ENCODE measurements around the gene POU6F2. TPM values are rescaled to one million over a fixed set of nuclear protein-coding genes. Genes with fewer than 3 reads are reported as not detected.

POU6F2 gene
- total and polyA plus RNA-seq, 7 donors, result 0.01 TPM; not detected in 6

GRCh38 chr7:39468808-39469374 is 491.2 kb downstream of the POU6F2 start:
- no peaks in the 10 kb centered on the region for H3K4me1 ChIP-seq
- no peak overlapping the region for H3K4me3 ChIP-seq
- H3K27ac ChIP-seq, result no peak overlapping the region
- 34 to 43% (median 39%) methylated on average over 7 of the region's 7 CpGs for WGBS, 3 donors
- DNase-seq (no peak), ATAC-seq (no peak)
- H3K27me3 ChIP-seq (ENCODE audit: insufficient read depth in 3 of 3, low read length in 2 of 3), result peaks cover 0 to 3% (median 3%) of the 10 kb centered on the region in 3 donors
- intact Hi-C loops (cut with DNase I), result loop anchor here (5.0 to 10.0 kb wide), 2 partner anchors 534 to 672 kb away; no protein-coding TSS in a partner anchor
- H3K9me3 ChIP-seq, result no peaks in the 10 kb centered on the region
- TF ChIP-seq, protein P1, sequence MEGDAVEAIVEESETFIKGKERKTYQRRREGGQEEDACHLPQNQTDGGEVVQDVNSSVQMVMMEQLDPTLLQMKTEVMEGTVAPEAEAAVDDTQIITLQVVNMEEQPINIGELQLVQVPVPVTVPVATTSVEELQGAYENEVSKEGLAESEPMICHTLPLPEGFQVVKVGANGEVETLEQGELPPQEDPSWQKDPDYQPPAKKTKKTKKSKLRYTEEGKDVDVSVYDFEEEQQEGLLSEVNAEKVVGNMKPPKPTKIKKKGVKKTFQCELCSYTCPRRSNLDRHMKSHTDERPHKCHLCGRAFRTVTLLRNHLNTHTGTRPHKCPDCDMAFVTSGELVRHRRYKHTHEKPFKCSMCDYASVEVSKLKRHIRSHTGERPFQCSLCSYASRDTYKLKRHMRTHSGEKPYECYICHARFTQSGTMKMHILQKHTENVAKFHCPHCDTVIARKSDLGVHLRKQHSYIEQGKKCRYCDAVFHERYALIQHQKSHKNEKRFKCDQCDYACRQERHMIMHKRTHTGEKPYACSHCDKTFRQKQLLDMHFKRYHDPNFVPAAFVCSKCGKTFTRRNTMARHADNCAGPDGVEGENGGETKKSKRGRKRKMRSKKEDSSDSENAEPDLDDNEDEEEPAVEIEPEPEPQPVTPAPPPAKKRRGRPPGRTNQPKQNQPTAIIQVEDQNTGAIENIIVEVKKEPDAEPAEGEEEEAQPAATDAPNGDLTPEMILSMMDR (IDR thresholded peaks at IDR 0.05), result no peak
- no peaks in the 10 kb centered on the region for H3K36me3 ChIP-seq (ENCODE audit: insufficient read depth in 1 of 2, low read depth in 1 of 2)

GRCh38 chr7:39480901-39481300 is 503.2 kb downstream of the POU6F2 start:
- intact Hi-C loops (cut with DNase I), result no loop called here
- Histone ChIP-seq H3K9me3 (no peaks in the 10 kb centered on the region), H3K36me3 (ENCODE audit: insufficient read depth in 1 of 2, low read depth in 1 of 2) (no peaks in the 10 kb centered on the region), H3K27me3 (ENCODE audit: insufficient read depth in 3 of 3, low read length in 2 of 3) (peaks cover 0 to 2% (median 0%) of the 10 kb centered on the region in 3 donors), H3K4me1 (no peaks in the 10 kb centered on the region), H3K27ac (no peak overlapping the region), H3K4me3 (no peak overlapping the region)
- ATAC-seq (no peak), DNase-seq (no peak)
- TF ChIP-seq, protein P1 (IDR thresholded peaks at IDR 0.05), result no peak

DNA sequence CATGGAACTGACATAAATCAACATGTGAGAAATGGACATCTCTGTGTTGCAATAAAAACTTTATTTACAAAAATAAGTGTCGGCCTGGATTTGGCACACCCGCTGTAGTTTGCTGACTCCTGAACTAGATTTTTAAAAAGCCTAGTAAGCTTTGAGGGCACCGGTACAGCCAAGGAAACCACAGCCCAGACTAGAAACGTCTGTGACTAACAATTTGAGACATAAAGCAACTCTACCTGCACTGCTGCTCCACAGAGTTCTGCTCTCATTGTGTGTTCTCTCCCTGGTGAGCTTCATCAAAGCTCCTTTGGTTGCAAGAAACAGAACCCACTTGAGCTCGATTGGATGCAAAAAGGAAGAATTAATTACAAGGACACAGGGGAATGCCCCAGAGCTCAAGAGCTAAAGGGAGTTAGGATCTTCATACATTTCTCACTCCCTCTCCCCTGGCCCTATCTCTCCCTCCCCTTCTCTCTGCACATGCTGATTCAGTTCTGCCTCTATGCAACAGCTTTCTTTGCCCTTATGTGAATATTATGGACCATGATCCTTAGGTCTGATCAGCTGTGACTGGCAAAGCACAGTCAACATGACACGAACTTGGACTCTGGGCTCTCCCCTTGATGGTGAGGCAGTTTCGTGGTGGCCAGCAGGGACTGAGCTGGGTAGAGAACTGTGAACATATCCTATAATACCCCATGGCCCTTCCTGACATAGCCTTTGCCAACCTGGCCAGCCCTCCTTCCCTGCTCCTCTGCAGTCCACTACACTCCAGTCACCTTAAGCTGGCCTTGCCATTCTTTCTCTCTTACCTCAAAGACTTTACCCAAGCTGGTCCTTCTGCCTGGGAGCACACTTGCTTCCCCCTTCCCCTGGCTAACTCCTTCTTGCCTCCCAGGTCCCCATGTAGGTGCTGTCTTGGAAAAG is 511.0 kb downstream of the POU6F2 start:
- Histone ChIP-seq H3K27ac (no peak overlapping the region), H3K4me3 (no peak overlapping the region), H3K4me1 (no peaks in the 10 kb centered on the region), H3K36me3 (ENCODE audit: insufficient read depth in 1 of 2, low read depth in 1 of 2) (no peaks in the 10 kb centered on the region), H3K27me3 (ENCODE audit: insufficient read depth in 3 of 3, low read length in 2 of 3) (peaks cover 0 to 2% (median 0%) of the 10 kb centered on the region in 3 donors), H3K9me3 (no peaks in the 10 kb centered on the region)
- TF ChIP-seq, protein P1 (IDR thresholded peaks at IDR 0.05), result no peak
- DNase-seq (no peak), ATAC-seq (no peak)
- intact Hi-C loops (cut with DNase I), result no loop called here
- 67 to 73% (median 71%) methylated on average over 7 of the region's 7 CpGs for WGBS, 3 donors

DNA sequence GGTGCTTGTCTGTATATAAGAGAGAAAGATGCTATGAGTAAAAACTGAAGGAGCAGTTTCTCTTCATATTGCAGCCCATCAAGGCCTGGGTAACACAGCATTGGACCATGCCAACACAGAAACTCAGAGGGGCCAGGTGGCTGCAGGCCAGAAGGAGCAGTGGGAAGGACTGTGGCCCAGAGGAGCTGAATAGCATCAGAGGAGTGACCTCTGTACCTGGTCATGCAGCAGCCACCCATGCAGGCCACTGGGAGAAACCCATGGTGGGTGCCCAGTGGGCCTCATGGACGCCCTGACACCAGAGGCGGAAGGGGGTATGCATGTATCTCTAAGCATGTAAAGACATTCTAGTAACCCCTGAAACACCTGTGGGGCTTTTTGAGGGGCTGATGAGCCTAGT is 512.6 kb downstream of the POU6F2 start:
- intact Hi-C loops (cut with DNase I), result no loop called here
- Histone ChIP-seq H3K4me1 (no peaks in the 10 kb centered on the region), H3K9me3 (no peaks in the 10 kb centered on the region), H3K36me3 (ENCODE audit: insufficient read depth in 1 of 2, low read depth in 1 of 2) (no peaks in the 10 kb centered on the region), H3K27ac (no peak overlapping the region), H3K4me3 (no peak overlapping the region), H3K27me3 (ENCODE audit: insufficient read depth in 3 of 3, low read length in 2 of 3) (no peaks in the 10 kb centered on the region)
- 87 to 93% (median 88%) methylated on average over 2 of the region's 2 CpGs for WGBS, 3 donors
- DNase-seq (no peak), ATAC-seq (no peak)
- TF ChIP-seq, protein P1 (IDR thresholded peaks at IDR 0.05), result no peak

Data from psoas muscle (tissue), 8 donors.